A549 (cell line): ENCODE data around the gene SOX12.

Experiments
- ELK1 ChIP-seq: fragments of 150-350 bp; IDR thresholded peaks from 2 replicates; pipeline ENCODE4 v1.6.1; 2014; ENCODE audit warnings: low read depth, mild to moderate bottlenecking, low read length
- MYC ChIP-seq: IDR thresholded peaks from 2 replicates; pipeline ENCODE4 v1.6.1; 2012; ENCODE audit warnings: mild to moderate bottlenecking, inconsistent platforms, low read length, improper control_type of control experiment, borderline replicate concordance
- PHF8 ChIP-seq: fragments of 200-600 bp; sonication (generic); IDR thresholded peaks from 2 replicates; pipeline ENCODE4 v1.6.1; 2016; ENCODE audit warnings: low read depth, mild to moderate bottlenecking, antibody characterized with exemption, moderate library complexity, borderline replicate concordance
- POLR2A ChIP-seq: IDR thresholded peaks from 2 replicates; pipeline ENCODE4 v1.6.1; 2012; ENCODE audit warnings: mild to moderate bottlenecking, low read length
- POLR2AphosphoS2 ChIP-seq: conservative IDR thresholded peaks from 2 replicates; pipeline ENCODE4 v1.6.1; 2012; ENCODE audit warnings: low read length, improper control_type of control experiment, inconsistent platforms
- SMC3 ChIP-seq: fragments of >200 bp; sonication (Bioruptor Twin); formaldehyde crosslinking; IDR thresholded peaks from 3 replicates; pipeline ENCODE4 v1.6.1; 2018; ENCODE audit warnings: inconsistent platforms
- TF ChIP-seq, protein P1 (sequence below): fragments of >200 bp; sonication (Bioruptor Twin); formaldehyde crosslinking; IDR thresholded peaks from 3 replicates; pipeline ENCODE4 v1.5.1; 2016

DNA sequence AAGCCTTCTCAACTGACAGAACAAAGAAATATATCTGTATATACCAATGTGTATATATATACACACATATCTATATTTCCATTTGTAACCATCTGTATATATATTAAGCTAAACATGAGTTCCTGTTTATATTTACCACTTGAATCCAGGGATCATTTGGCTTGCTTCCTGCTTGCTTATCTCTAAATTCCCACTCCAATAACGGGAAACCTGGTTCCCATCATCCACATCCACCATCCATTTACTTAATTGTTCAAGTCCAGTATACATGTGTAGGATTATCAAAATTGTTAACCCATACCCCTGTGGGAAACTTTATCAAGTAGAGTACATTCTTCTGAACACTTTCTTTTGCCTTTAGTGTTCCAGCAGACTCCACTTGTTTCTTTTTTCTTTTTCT, 12.5 kb upstream of the SOX12 start:
- TF ChIP-seq, protein P1, sequence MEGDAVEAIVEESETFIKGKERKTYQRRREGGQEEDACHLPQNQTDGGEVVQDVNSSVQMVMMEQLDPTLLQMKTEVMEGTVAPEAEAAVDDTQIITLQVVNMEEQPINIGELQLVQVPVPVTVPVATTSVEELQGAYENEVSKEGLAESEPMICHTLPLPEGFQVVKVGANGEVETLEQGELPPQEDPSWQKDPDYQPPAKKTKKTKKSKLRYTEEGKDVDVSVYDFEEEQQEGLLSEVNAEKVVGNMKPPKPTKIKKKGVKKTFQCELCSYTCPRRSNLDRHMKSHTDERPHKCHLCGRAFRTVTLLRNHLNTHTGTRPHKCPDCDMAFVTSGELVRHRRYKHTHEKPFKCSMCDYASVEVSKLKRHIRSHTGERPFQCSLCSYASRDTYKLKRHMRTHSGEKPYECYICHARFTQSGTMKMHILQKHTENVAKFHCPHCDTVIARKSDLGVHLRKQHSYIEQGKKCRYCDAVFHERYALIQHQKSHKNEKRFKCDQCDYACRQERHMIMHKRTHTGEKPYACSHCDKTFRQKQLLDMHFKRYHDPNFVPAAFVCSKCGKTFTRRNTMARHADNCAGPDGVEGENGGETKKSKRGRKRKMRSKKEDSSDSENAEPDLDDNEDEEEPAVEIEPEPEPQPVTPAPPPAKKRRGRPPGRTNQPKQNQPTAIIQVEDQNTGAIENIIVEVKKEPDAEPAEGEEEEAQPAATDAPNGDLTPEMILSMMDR: no peak
- no peak for TF ChIP-seq ELK1
- no peak for TF ChIP-seq SMC3
- TF ChIP-seq POLR2A: no peak
- TF ChIP-seq PHF8: no peak
- TF ChIP-seq POLR2AphosphoS2: no peak
- no peak for TF ChIP-seq MYC
